Small intestine (tissue), 7 donors: ENCODE data around the gene BPIFB3. TPM values are rescaled to one million over a fixed set of nuclear protein-coding genes. Genes with fewer than 3 reads are reported as not detected.
"Not testable (repeated sequence)": the region's sequence is repeated elsewhere in the genome, so short reads cannot be mapped to it uniquely, and the experiment has no call there.

Source experiments
- DNase-seq, 2 donors: peaks; one replicate each; pipeline versions ENCODE4 v3.0.0 to v3.0.0-alpha.2; 2013
- FAIRE-seq: peaks from 2 replicates; lab custom pipeline; 2012; peaks lifted over from hg19 to GRCh38; lab: Jason Lieb, UNC
- H3K27ac ChIP-seq, 3 donors: one replicate each; pipeline ENCODE4 v1.5.1; 2013; ENCODE audit warnings: low read length in 2 of 3, mild to moderate bottlenecking in 2 of 3, control low read depth in 1 of 3, inconsistent platforms in 1 of 3, low read depth in 1 of 3, moderate library complexity in 1 of 3
- H3K27me3 ChIP-seq, 3 donors: one replicate each; pipeline ENCODE4 v1.6.1; 2013; ENCODE audit warnings: low read length in 3 of 3, inconsistent platforms in 1 of 3; ENCODE audit not compliant: control insufficient read depth in 3 of 3, insufficient read depth in 3 of 3
- H3K36me3 ChIP-seq, 3 donors: one replicate each; pipeline ENCODE4 v1.6.1; 2013; ENCODE audit warnings: low read length in 3 of 3, inconsistent platforms in 1 of 3, low read depth in 1 of 3, mild to moderate bottlenecking in 1 of 3, moderate library complexity in 1 of 3; ENCODE audit not compliant: control insufficient read depth in 3 of 3, insufficient read depth in 2 of 3
- H3K4me1 ChIP-seq, 3 donors: one replicate each; pipeline ENCODE4 v1.6.1; 2013; ENCODE audit warnings: low read length in 2 of 3, inconsistent platforms in 1 of 3, low read depth in 1 of 3, mild to moderate bottlenecking in 1 of 3, moderate library complexity in 1 of 3; ENCODE audit not compliant: control insufficient read depth in 3 of 3, insufficient read depth in 2 of 3
- H3K4me3 ChIP-seq, 3 donors: one replicate each; pipeline ENCODE4 v1.5.1; 2013; ENCODE audit warnings: low read length in 3 of 3, control low read depth in 1 of 3, inconsistent platforms in 1 of 3, low read depth in 1 of 3, mild to moderate bottlenecking in 1 of 3, moderate library complexity in 1 of 3
- H3K9me3 ChIP-seq, 2 donors: one replicate each; pipeline ENCODE4 v1.6.1; 2013; ENCODE audit warnings: low read depth in 1 of 2, low read length in 1 of 2; ENCODE audit not compliant: control insufficient read depth in 2 of 2, insufficient read depth in 1 of 2
- WGBS, 3 donors: extraction: QIAGEN DNeasy Blood & Tissue Kit; methylation state at CpG; one replicate each; pipeline ENCODE4 v1.1.7; 2013; 5-methylcytosine and 5-hydroxymethylcytosine counted together
- polyA plus RNA-seq, 4 donors: library from polyadenylated mRNA; stranded (reverse) in 3 of 4; unstranded in 1 of 4; fragments of 200-250 nt in 3 of 4; fragments of 120-200 nt in 1 of 4; gene quantifications; one replicate each; pipeline versions ENCODE4 v1.2.1 to v1.2.3, GENCODE V29; 2013
- donor health status: healthy with polysubstance abuse.
- donor health status: control.
- donor health status: control.
- donor health status: Bipolar disorder and iron deficiency.
- donor health status: healthy.

Gene BPIFB3
- polyA plus RNA-seq, 4 donors = not detected

DNA sequence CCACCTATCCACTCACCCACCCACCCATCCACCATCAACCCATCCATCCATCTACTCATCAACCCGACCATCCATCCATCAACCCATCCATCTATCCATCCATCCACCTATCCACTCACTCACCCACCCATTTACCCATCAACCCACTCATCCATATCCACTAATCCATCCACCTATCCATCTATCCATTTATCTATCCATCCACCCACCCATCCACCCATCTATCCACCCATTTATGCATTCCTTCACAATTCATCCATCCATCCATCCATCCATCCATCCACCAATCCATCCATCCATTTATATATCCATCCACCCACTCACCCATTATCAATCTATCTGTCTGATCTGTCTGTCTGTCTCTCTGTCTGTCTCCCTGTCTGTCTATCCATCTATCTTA lies 39.9 kb downstream of the BPIFB3 start:
- FAIRE-seq = no peak

DNA sequence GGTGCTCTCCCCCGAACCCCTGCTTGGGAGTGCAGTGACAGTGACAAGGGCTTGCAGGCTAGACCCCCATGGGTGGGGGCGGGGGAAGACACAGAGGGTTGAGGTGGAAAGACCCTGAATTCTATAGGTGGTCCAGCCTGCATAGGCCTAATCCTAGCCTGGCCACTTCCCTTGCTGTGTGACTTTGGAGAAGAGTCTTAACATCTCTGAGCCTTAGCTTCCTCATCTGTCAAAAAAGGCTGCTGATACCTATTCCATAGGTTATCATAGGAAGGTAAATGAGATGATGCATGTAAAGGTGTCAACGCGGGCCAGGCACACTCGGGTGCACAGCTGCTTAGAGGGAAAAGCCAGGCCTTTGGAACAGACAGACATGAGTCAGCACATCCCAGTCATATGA lies 41.5 kb downstream of the BPIFB3 start:
- FAIRE-seq (no peak), DNase-seq (no peak)
- H3K27me3 ChIP-seq = no peaks in the 10 kb centered on the region
- no peaks in the 10 kb centered on the region for H3K9me3 ChIP-seq
- no peak overlapping the region for H3K27ac ChIP-seq
- no peaks in the 10 kb centered on the region for H3K36me3 ChIP-seq
- WGBS, 3 donors = 87 to 92% (median 90%) methylated on average over 5 of the region's 5 CpGs
- no peak overlapping the region for H3K4me3 ChIP-seq
- H3K4me1 ChIP-seq = no peaks in the 10 kb centered on the region

More for the DNA sequence above, 39.9 kb downstream of the BPIFB3 start:
- no peaks in the 10 kb centered on the region for H3K9me3 ChIP-seq
- no peak overlapping the region for H3K4me3 ChIP-seq
- no peak overlapping the region for H3K27ac ChIP-seq
- no peaks in the 10 kb centered on the region for H3K36me3 ChIP-seq
- H3K4me1 ChIP-seq = no peaks in the 10 kb centered on the region
- no peaks in the 10 kb centered on the region for H3K27me3 ChIP-seq
- no peak for DNase-seq
- 29 to 58% (median 29%) methylated on average over 1 of the region's 1 CpG for WGBS, 3 donors

DNA sequence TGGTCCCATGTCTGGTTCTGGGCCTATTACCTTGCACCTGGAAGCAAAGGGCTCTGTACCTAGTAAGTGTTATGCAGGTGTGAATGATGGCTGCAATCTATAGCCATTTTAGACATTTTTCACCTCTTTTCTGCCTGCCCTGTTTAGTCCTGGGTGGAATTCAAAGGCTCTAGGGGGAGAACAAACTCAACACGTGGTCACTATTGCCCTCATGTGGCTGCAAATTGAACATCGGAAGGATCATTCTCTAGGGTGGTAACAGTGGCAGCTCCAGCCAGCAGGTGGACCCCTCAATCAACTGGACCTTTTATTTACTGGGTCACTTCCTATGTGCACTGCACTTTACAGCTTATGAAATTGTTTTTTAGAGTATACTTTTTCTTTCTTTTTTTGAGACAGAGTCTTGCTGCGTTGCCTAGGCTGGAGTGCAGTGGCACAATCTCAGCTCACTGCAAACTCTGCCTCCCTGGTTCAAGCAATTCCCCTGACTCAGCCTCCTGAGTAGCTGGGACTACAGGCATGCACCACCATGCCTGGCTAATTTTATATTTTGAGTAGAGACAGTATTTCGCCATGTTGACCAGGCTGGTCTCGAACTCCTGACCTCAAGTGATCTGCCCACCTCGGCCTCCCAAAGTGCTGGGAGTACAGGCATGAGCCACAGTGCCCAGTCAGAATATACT lies 42.3 kb downstream of the BPIFB3 start:
- not testable (repeated sequence) for FAIRE-seq, H3K4me1 ChIP-seq, H3K9me3 ChIP-seq, H3K36me3 ChIP-seq, H3K4me3 ChIP-seq, H3K27me3 ChIP-seq, H3K27ac ChIP-seq
- peak; percentile 19 to 50 for DNase-seq
- WGBS, 3 donors = 36 to 43% (median 42%) methylated on average over 6 of the region's 6 CpGs

DNA sequence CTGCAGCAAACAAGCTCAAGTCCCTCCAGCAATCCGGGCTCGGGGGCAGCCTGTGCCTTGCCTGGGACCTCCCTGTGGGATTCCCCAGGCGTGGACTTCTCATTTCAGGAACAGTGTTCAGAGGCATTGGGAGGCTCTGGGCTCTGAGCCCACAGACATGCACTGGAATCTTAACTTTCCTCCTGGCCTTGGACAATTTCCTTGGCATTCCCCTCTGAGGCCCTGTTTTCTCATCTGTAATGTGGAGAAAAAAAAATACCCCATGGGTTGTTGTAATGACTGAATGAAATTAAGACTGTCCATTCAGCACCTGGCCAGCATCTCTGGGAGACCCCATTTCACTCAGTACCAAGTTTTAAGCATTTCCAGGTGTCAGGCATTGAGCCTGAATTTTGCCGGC lies 43.3 kb downstream of the BPIFB3 start:
- 49 to 80% (median 61%) methylated on average over 4 of the region's 4 CpGs for WGBS, 3 donors
- FAIRE-seq (no peak), DNase-seq (no peak)
- no peaks in the 10 kb centered on the region for H3K36me3 ChIP-seq
- no peaks in the 10 kb centered on the region for H3K9me3 ChIP-seq
- H3K4me3 ChIP-seq = no peak overlapping the region
- H3K27me3 ChIP-seq = no peaks in the 10 kb centered on the region
- no peaks in the 10 kb centered on the region for H3K4me1 ChIP-seq
- no peak overlapping the region for H3K27ac ChIP-seq

DNA sequence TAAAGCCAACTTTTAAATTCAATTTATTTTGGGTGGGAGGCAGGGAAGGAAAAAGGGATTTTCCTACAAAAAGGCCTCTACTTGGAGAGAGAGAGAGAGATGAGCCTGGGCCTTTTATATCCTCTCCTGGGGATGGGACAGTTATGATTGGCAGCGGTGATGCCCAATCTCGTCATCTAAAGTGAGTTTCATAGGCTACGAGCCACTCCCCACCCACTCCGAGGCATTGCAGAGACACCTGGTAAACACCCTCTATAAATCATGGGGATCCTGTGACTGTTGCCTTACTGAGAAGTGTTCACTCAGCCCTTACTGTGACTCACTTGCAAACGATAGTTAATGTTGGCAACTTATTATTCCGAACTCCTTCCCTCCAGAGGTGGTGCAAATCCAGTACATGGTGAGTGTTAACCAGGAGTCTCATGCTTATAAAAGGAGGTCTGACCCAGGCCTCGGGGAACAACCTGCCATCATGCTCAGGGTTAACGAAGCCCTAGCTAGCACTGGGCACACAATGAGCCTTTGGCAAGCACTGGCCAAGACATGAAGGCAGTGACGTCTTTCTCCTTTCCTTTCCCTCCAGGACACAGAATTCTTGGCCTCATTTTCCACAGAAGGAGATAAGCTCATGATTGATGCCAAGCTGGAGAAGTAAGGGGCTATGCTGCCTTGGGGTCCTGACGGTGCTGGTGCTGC lies 46.3 kb downstream of the BPIFB3 start:
- WGBS, 3 donors = 47 to 62% (median 49%) methylated on average over 10 of the region's 10 CpGs
- no peaks in the 10 kb centered on the region for H3K4me1 ChIP-seq
- peaks cover 0 to 4% (median 0%) of the 10 kb centered on the region in 3 donors for H3K27me3 ChIP-seq
- no peak overlapping the region for H3K4me3 ChIP-seq
- FAIRE-seq (no peak), DNase-seq (no peak)
- H3K9me3 ChIP-seq = no peaks in the 10 kb centered on the region
- H3K36me3 ChIP-seq = no peaks in the 10 kb centered on the region
- no peak overlapping the region for H3K27ac ChIP-seq

DNA sequence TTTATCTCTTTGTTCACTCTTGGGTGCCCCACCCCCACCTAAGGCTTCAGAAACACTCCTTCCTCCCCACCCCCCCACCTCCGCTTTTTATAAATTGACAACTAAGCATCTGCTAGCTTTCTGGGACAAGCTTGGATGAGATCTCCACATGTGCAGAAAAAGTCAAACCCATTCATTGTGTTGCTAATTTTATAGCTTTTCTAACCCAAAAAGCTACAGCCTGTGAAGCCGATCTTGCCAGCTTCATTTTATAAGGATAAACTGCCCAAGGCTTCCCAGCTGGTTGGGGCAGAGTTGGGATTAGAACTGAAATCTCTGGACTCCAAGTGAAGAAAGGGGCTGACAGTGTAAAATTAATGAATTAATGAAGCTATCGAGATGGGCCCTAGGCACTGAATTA lies 49.9 kb downstream of the BPIFB3 start:
- Histone ChIP-seq H3K9me3 (no peaks in the 10 kb centered on the region), H3K4me1 (no peaks in the 10 kb centered on the region), H3K27me3 (peaks cover 0 to 4% (median 0%) of the 10 kb centered on the region in 3 donors), H3K4me3 (no peak overlapping the region), H3K27ac (no peak overlapping the region), H3K36me3 (no peaks in the 10 kb centered on the region)
- FAIRE-seq (no peak), DNase-seq (no peak)
- WGBS, 3 donors = 79 to 85% (median 85%) methylated on average over 3 of the region's 3 CpGs

DNA sequence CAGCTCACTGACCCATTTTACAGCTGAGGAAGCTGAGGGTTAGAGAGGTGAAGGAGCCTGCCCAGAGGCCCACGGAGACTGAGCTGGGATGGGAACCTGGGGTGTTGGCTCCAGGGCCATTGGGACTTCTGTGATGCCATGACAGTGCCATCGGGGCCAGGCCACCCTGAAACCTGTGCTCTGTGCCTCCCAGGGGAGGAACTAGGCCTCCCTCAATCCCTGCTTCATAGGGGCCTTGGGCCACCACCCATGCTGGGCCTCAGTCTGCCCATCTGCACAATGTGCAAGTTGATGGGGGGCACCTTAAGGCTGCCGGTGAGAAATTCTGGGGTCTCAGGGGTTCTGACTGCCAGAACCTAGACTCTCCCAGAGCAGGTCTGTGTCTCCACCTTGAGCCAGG lies 50.6 kb downstream of the BPIFB3 start:
- DNase-seq (no peak), FAIRE-seq (no peak)
- no peak overlapping the region for H3K4me3 ChIP-seq
- H3K27ac ChIP-seq = no peak overlapping the region
- 73 to 81% (median 80%) methylated on average over 3 of the region's 3 CpGs for WGBS, 3 donors
- no peaks in the 10 kb centered on the region for H3K9me3 ChIP-seq
- H3K27me3 ChIP-seq = peaks cover 0 to 4% (median 0%) of the 10 kb centered on the region in 3 donors
- no peaks in the 10 kb centered on the region for H3K4me1 ChIP-seq
- no peaks in the 10 kb centered on the region for H3K36me3 ChIP-seq

DNA sequence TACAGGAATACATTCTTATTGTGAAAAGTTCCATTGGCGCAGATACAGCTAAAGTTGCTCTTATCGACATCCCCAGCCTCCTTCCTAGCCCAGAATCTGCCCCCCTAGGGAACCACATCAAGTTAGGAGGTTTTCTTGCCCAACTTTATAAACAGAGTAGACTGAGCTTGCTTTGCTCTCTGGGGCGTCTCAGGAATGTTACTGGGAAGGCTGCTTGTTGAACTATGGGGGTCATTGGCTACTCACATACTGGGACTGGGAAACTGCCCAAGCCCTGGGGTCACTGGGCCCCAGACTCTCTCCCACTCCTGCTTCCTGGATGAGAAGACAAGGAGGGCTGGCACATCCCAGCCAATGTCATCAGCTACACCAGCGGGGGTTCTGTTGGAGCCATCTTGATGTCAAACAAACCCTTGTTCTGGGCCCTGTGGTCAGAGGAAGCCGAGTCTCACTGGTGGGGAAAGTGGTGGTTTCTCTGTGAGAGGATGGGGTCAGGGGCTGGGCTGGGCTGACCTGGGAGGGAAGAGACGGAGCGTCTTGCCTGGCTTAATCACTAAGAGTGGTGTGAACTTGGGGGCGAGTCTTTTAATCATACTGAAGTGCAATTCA lies 51.7 kb downstream of the BPIFB3 start:
- Histone ChIP-seq H3K27ac (no peak overlapping the region), H3K27me3 (peaks cover 0 to 4% (median 0%) of the 10 kb centered on the region in 3 donors), H3K4me1 (no peaks in the 10 kb centered on the region), H3K4me3 (no peak overlapping the region), H3K9me3 (no peaks in the 10 kb centered on the region), H3K36me3 (no peaks in the 10 kb centered on the region)
- FAIRE-seq (no peak), DNase-seq (no peak)
- WGBS, 3 donors = 48 to 74% (median 72%) methylated on average over 8 of the region's 8 CpGs
